Gastrocnemius medialis (tissue), 4 donors: ENCODE results near the gene PROS1.

Experiments
- CTCF ChIP-seq, 5 experiments: fragments of 450-650 bp in 3 of 5; fragments of 200-600 bp in 2 of 5; sonication (generic) in 2 of 5; IDR thresholded peaks in 4 of 5; conservative IDR thresholded peaks in 1 of 5; 1 replicate in 4 of 5; 2 replicates in 1 of 5; pipeline ENCODE4 v1.5.1; 2016 to 2019; ENCODE audit warnings: antibody characterized with exemption in 5 of 5, mild to moderate bottlenecking in 3 of 5, moderate library complexity in 3 of 5
- POLR2A ChIP-seq, 2 donors: fragments of 450-650 bp; IDR thresholded peaks; one replicate each; pipeline ENCODE4 v1.6.1; 2017; ENCODE audit warnings: antibody characterized with exemption in 2 of 2, mild to moderate bottlenecking in 2 of 2, moderate library complexity in 2 of 2

GRCh38 chr3:94011233-94011711 lies 37.6 kb upstream of the PROS1 start:
- TF ChIP-seq CTCF (IDR thresholded peaks at IDR 0.05 in 4 of 5, conservative IDR thresholded peaks at IDR 0.05 in 1 of 5) (no peak), POLR2A (IDR thresholded peaks at IDR 0.05) (no peak)
